ENCODE results near the gene MAPK6.
A peak's percentile ranks its signal among the peaks of the same experiment; 100 is the strongest.
"Not testable (repeated sequence)": the region's sequence is repeated elsewhere in the genome, so short reads cannot be mapped to it uniquely, and the experiment has no call there.

MAPK6 gene

DNA sequence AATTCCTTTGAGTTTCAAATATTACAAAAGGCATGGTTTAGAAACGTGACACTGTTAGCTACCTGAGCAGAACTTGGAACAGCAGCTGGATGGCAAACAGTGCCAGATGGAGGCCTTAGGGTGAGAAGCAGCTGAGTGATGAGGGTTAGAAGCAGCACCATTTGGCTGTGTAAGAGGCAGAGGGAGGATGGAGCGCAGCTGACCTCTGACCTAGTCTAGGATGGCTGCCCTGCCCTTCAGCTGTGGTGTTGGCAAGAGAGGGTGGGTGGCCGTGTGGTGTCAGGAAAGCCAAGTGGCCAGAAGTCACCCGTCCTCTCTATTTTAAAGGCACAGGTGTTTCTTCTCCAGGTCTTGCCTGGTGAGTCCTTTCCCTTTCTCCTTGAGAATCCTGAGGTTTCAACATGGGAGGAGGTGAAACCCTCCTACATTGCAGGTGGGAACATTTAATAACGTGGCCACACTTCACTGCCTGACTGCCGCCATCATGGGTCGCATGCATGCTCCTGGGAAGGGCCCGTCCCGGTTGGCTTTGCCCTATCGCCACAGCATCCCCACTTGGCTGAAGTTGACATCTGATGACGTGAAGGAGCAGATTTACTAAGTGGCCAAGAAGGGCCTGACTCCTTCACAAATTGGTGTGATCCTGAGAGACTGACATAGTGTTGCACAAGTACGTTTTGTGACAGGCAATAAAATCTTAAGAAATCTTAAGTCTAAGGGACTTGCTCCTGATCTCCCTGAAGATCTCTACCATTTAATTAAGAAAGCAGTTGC is 76.0 kb downstream of the MAPK6 start:
- in situ Hi-C loops (cut with HindIII; ENCODE audit: low pct_ligation_motif_present, low sequenced_read_pairs) = no loop called here
- DNase-seq = no peak
- Histone ChIP-seq H3K27me3 (replicated peaks) (no peaks in the 10 kb centered on the region), H3K4me3 (ENCODE audit: low read depth, low read length) (no peak overlapping the region), H3K36me3 (replicated peaks) (no peaks in the 10 kb centered on the region), H3K27ac (peak overlapping the region; percentile 86)
- TF ChIP-seq, protein P1, sequence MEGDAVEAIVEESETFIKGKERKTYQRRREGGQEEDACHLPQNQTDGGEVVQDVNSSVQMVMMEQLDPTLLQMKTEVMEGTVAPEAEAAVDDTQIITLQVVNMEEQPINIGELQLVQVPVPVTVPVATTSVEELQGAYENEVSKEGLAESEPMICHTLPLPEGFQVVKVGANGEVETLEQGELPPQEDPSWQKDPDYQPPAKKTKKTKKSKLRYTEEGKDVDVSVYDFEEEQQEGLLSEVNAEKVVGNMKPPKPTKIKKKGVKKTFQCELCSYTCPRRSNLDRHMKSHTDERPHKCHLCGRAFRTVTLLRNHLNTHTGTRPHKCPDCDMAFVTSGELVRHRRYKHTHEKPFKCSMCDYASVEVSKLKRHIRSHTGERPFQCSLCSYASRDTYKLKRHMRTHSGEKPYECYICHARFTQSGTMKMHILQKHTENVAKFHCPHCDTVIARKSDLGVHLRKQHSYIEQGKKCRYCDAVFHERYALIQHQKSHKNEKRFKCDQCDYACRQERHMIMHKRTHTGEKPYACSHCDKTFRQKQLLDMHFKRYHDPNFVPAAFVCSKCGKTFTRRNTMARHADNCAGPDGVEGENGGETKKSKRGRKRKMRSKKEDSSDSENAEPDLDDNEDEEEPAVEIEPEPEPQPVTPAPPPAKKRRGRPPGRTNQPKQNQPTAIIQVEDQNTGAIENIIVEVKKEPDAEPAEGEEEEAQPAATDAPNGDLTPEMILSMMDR (IDR thresholded peaks at IDR 0.05; ENCODE audit: low read depth, low read length, missing control alignments) = no peak

DNA sequence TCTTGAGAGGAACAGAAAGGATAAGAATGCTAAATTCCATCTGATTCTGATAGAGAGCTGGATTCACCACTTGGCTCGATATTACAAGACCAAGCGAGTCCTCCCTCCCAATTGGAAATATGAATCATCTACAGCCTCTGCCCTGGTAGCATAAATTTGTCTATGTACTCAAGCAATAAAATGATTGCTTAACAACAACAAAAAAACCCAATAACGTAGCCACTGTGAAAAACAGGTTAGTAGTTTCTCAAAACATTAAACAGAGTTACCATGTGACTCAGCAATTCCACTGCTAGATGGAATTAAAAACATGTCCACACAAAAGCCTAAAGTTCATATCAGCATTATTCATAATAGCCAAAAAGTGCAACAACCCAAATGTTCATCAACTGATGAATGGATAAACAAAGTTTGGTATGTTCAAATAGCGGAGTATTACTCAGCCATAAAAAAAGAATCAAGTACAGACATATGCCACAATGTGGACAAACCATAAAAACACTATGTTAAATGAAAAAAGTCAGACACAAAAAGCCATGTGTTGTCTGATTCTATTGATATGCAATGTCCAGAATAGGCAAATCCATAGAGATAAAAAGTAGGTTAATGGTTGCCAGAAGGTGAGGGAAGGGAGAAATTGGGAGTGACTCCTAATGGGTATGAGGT is 76.7 kb downstream of the MAPK6 start:
- no peaks in the 10 kb centered on the region for H3K36me3 ChIP-seq (replicated peaks)
- no peaks in the 10 kb centered on the region for H3K27me3 ChIP-seq (replicated peaks)
- no peak overlapping the region for H3K4me3 ChIP-seq (ENCODE audit: low read depth, low read length)
- peak; percentile 81 for DNase-seq
- TF ChIP-seq, protein P1 (IDR thresholded peaks at IDR 0.05; ENCODE audit: low read depth, low read length, missing control alignments) = no peak
- in situ Hi-C loops (cut with HindIII; ENCODE audit: low pct_ligation_motif_present, low sequenced_read_pairs) = no loop called here
- H3K27ac ChIP-seq = peak overlapping the region; percentile 86

DNA sequence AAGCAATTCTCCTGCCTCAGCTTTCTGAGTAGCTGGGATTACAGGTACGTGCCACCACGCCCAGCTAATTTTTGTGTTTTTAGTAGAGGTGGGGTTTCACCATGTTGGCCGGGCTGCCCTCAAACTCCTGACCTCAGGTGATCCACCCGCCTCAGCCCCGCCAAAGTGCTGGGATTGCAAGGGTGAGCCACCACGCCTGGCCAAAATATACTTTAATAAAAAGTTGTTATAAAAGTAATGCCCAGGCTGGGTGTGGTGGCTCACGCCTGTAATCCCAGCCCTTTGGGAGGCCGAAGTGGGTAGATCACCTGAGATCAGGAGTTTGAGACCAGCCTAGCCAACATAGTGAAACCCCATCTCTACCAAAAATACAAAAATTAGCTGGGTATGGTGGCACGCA is 77.5 kb downstream of the MAPK6 start:
- in situ Hi-C loops (cut with HindIII; ENCODE audit: low pct_ligation_motif_present, low sequenced_read_pairs); H3K4me3 ChIP-seq (ENCODE audit: low read depth, low read length); H3K36me3 ChIP-seq (replicated peaks); H3K27me3 ChIP-seq (replicated peaks); H3K27ac ChIP-seq; DNase-seq: not testable (repeated sequence)

DNA sequence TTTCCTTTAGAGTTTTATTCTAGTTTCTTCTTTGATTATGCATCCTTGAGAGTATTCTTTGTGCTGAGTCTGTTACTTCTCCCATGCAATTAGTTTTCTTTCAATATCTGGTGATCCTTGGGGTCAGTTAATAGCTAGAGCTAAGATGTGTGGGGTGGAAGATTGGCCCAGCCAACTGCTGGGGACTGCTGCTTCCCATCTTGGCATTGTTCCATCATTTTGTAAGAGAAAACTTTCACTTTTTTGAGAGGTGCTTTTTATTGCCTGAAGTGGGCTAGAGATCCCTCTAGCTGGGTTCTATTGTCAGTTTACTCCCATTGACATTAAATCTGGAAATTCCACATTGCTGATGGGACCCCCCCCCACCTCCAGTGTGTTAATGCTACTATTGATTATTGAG is 78.2 kb downstream of the MAPK6 start:
- H3K27me3 ChIP-seq (replicated peaks) = no peaks in the 10 kb centered on the region
- no peak overlapping the region for H3K4me3 ChIP-seq (ENCODE audit: low read depth, low read length)
- H3K27ac ChIP-seq = no peak overlapping the region
- TF ChIP-seq, protein P1 (IDR thresholded peaks at IDR 0.05; ENCODE audit: low read depth, low read length, missing control alignments) = no peak
- in situ Hi-C loops (cut with HindIII; ENCODE audit: low pct_ligation_motif_present, low sequenced_read_pairs) = no loop called here
- no peak for DNase-seq
- no peaks in the 10 kb centered on the region for H3K36me3 ChIP-seq (replicated peaks)

DNA sequence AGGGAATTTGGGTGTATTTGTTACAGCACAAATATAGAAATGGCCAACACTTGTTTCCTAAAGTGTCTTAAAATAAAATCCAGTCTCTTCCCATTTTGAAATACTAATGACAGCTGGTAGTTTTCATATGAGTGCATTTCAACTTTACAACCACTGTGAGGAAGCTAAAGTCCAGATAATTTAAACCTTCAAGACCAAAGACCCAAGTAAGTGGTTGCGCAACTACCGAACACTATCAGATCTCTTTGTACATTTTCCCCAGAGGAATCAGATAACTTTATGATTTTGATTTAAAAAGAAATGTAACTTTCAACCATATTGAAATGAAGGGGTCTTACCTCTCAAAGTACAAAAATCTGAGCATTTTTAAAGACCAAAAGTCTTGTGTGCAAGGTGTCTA is 79.3 kb downstream of the MAPK6 start:
- no peak overlapping the region for H3K4me3 ChIP-seq (ENCODE audit: low read depth, low read length)
- no peaks in the 10 kb centered on the region for H3K36me3 ChIP-seq (replicated peaks)
- no peak for DNase-seq
- H3K27ac ChIP-seq = no peak overlapping the region
- TF ChIP-seq, protein P1 (IDR thresholded peaks at IDR 0.05; ENCODE audit: low read depth, low read length, missing control alignments) = no peak
- in situ Hi-C loops (cut with HindIII; ENCODE audit: low pct_ligation_motif_present, low sequenced_read_pairs) = no loop called here
- H3K27me3 ChIP-seq (replicated peaks) = no peaks in the 10 kb centered on the region

DNA sequence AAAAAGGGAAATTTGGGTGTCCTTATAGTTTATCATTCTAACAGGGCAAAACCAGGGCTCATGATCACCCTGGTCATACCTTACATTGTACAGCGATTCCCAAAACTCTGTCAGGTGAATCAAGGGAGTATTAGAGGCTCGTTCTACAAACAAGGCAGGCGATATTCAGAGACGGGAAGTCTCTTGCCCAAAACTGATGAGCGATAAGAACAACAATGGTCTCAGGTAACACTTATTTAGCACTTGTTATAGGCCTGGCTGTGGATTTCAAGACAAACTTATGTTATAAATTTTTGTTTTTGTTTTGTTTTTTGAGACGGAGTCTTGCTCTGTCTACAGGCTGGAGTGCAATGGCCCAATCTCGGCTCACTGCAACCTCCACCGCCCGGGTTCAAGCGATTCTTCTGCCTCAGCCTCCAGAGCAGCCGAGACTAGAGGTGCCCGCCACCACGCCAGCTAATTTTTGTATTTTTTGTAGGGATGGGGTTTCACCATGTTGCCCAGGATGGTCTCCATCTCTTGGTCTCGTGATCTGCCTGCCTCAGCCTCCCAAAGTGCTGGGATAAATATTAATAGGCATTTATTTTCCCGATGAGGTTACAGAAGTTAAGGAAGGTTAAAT is 80.7 kb downstream of the MAPK6 start:
- TF ChIP-seq, protein P1 (IDR thresholded peaks at IDR 0.05; ENCODE audit: low read depth, low read length, missing control alignments) = no peak
- Histone ChIP-seq H3K27ac (no peak overlapping the region), H3K27me3 (replicated peaks) (no peaks in the 10 kb centered on the region), H3K36me3 (replicated peaks) (no peaks in the 10 kb centered on the region), H3K4me3 (ENCODE audit: low read depth, low read length) (no peak overlapping the region)
- in situ Hi-C loops (cut with HindIII; ENCODE audit: low pct_ligation_motif_present, low sequenced_read_pairs) = no loop called here
- no peak for DNase-seq
